ENCODE results near the gene ZNF117. TPM values are rescaled to one million over a fixed set of nuclear protein-coding genes. Genes with fewer than 3 reads are reported as not detected.
"Not testable (repeated sequence)": the region's sequence is repeated elsewhere in the genome, so short reads cannot be mapped to it uniquely, and the experiment has no call there.

The ZNF117 gene
- total and polyA plus RNA-seq, 11 donors, result 1.4 to 7.2 (median 2.7) TPM

DNA sequence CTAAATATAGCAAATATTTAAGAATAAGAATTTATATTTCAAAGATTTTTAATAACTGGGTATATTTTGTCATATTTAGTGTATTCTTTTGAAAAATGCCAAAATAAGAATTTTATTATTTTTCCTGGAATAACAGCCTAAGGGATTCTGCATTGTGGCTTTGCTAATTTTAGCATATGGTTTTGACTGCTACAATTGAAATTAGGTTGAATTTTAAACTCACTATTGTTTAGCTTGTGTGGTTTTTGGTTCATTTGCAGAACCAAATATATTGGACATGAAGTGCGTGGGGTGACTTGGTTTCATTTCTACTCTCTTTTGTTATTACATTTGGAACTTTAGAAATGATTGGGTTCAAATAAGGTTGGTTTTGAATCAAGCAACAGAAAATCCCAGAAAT lies 52.3 kb downstream of the ZNF117 start:
- Histone ChIP-seq H3K27ac (no peak overlapping the region), H3K4me1 (no peaks in the 10 kb centered on the region), H3K9me3 (peaks cover 0 to 18% (median 9%) of the 10 kb centered on the region in 12 donors), H3K27me3 (peaks cover 0 to 4% (median 0%) of the 10 kb centered on the region in 9 donors), H3K36me3 (no peaks in the 10 kb centered on the region), H3K4me3 (no peak overlapping the region)
- intact Hi-C loops (cut with DNase I), result no loop called here
- ATAC-seq, result no peak
- DNase-seq, result no peak
- TF ChIP-seq POLR2A (IDR thresholded peaks at IDR 0.05), result no peak
- TF ChIP-seq, protein P1, sequence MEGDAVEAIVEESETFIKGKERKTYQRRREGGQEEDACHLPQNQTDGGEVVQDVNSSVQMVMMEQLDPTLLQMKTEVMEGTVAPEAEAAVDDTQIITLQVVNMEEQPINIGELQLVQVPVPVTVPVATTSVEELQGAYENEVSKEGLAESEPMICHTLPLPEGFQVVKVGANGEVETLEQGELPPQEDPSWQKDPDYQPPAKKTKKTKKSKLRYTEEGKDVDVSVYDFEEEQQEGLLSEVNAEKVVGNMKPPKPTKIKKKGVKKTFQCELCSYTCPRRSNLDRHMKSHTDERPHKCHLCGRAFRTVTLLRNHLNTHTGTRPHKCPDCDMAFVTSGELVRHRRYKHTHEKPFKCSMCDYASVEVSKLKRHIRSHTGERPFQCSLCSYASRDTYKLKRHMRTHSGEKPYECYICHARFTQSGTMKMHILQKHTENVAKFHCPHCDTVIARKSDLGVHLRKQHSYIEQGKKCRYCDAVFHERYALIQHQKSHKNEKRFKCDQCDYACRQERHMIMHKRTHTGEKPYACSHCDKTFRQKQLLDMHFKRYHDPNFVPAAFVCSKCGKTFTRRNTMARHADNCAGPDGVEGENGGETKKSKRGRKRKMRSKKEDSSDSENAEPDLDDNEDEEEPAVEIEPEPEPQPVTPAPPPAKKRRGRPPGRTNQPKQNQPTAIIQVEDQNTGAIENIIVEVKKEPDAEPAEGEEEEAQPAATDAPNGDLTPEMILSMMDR (IDR thresholded peaks at IDR 0.05), result no peak
- WGBS, 4 donors, result 93 to 96% (median 95%) methylated on average over 1 of the region's 1 CpG

- Histone ChIP-seq H3K27me3 (no peaks in the 10 kb centered on the region), H3K27ac (no peak overlapping the region), H3K4me3 (no peak overlapping the region), H3K4me1 (no peaks in the 10 kb centered on the region), H3K9me3 (peaks cover 0 to 57% (median 9%) of the 10 kb centered on the region in 12 donors), H3K36me3 (no peaks in the 10 kb centered on the region)
- no peak for DNase-seq
- intact Hi-C loops (cut with DNase I), result no loop called here
- ATAC-seq, result no peak
- TF ChIP-seq POLR2A (IDR thresholded peaks at IDR 0.05), result no peak
- TF ChIP-seq, protein P1 (IDR thresholded peaks at IDR 0.05), result no peak
- WGBS, 4 donors, result 95 to 97% (median 97%) methylated on average over 1 of the region's 1 CpG
These were observed 56.4 kb downstream of the ZNF117 start for GRCh38 chr7:64934478-64934877.

GRCh38 chr7:64928252-64929187 lies 62.3 kb downstream of the ZNF117 start:
- ATAC-seq; H3K27ac ChIP-seq; DNase-seq; H3K4me1 ChIP-seq; H3K4me3 ChIP-seq; intact Hi-C loops (cut with DNase I); H3K27me3 ChIP-seq: not testable (repeated sequence)
- H3K9me3 ChIP-seq, result peaks cover 0 to 97% (median 15%) of the 10 kb centered on the region in 12 donors
- 96 to 98% (median 98%) methylated on average over 4 of the region's 4 CpGs for WGBS, 4 donors
- H3K36me3 ChIP-seq, result peaks cover 0 to 46% (median 14%) of the 10 kb centered on the region in 9 donors

Other genes with a start within 250 kb of the ZNF117 start
- gene ZNF138, start 196.6 kb downstream of the ZNF117 start, total RNA-seq, result 1 to 10 TPM; 3.1 to 8.1 (median 4.9) TPM
- 1 to 10 TPM; 3.2 to 4.2 TPM for gene ZNF138, start 196.6 kb downstream of the ZNF117 start, polyA plus RNA-seq
- 1 to 10 TPM in 7 of 9 donors, under 1 TPM in 2; 0.56 to 4.2 (median 1.4) TPM for gene ZNF273, start 87.8 kb downstream of the ZNF117 start, total RNA-seq
- 1 to 10 TPM; 1.1 to 1.3 TPM for gene ZNF273, start 87.8 kb downstream of the ZNF117 start, polyA plus RNA-seq
- 10 to 100 TPM in 3 of 9 donors, 1 to 10 TPM in 6; 2.8 to 13.0 (median 7.4) TPM for gene ERV3-1, start 15.7 kb upstream of the ZNF117 start, total RNA-seq
- 1 to 10 TPM; 3.0 to 3.3 TPM for gene ERV3-1, start 15.7 kb upstream of the ZNF117 start, polyA plus RNA-seq

Measured in heart left ventricle (tissue), 16 donors.